ENCODE data around the gene SH2D6.

The SH2D6 gene

DNA sequence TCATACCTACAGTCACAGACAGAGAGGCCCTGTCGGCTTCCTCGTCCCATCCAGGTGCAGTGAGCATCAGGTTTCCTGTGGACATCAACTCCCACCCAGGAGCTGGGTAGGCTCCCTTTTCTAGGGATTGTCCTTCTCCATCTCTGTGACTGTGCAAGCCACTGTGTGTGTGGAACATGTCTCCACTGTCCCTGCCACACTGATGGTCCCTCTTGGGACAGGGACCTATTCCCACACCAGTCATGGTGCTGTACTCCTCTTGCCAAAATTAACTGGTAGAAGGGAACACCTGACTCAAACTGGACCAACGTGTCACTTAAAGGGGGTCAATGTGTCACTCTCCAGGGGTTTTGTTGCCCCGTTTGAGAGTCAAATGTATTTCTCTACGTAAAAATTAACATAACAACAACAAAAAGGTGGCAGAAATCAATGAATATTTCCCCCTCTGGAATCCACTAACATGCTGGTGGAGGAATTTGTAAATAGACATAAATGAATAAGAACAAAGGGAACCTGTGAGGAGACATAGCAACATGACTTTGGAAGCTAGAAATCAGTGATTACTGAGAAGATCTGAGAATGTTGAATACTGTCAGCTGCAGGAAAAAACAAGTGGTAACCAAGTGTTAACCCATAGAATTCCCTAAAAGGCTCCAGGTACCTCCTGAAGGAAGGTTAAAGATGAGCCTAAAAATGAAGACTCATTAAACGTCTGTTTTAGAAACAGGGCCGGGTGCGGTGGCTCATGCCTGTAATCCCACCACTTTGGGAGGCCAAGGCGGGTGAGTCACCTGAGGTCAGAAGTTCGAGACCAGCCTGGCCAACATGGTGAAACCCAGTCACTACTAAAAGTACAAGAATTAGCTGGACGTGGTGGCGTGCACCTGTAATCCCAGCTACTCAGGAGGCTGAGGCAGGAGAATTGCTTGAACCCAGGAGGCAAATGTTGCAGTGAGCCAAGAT, 40.4 kb downstream of the SH2D6 start:
- no peak overlapping the region for H3K27ac ChIP-seq (replicated peaks)
- DNase-seq (ENCODE audit: low read depth in 1 of 2, low spot score in 1 of 2) = no peak
- no peaks in the 10 kb centered on the region for H3K27me3 ChIP-seq (ENCODE audit: insufficient read depth, poor library complexity, severe bottlenecking)
- TF ChIP-seq POLR2AphosphoS5 (IDR thresholded peaks at IDR 0.05; ENCODE audit: low read depth) (no peak), GABPA (IDR thresholded peaks at IDR 0.05; ENCODE audit: low read depth) (no peak), REST (IDR thresholded peaks at IDR 0.05; ENCODE audit: insufficient replicate concordance, low read depth) (no peak), SPI1 (IDR thresholded peaks at IDR 0.05; ENCODE audit: borderline replicate concordance, low read depth) (no peak)
- TF ChIP-seq, protein P1, sequence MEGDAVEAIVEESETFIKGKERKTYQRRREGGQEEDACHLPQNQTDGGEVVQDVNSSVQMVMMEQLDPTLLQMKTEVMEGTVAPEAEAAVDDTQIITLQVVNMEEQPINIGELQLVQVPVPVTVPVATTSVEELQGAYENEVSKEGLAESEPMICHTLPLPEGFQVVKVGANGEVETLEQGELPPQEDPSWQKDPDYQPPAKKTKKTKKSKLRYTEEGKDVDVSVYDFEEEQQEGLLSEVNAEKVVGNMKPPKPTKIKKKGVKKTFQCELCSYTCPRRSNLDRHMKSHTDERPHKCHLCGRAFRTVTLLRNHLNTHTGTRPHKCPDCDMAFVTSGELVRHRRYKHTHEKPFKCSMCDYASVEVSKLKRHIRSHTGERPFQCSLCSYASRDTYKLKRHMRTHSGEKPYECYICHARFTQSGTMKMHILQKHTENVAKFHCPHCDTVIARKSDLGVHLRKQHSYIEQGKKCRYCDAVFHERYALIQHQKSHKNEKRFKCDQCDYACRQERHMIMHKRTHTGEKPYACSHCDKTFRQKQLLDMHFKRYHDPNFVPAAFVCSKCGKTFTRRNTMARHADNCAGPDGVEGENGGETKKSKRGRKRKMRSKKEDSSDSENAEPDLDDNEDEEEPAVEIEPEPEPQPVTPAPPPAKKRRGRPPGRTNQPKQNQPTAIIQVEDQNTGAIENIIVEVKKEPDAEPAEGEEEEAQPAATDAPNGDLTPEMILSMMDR (IDR thresholded peaks at IDR 0.05; ENCODE audit: insufficient read depth, low read length) = no peak
- H3K4me3 ChIP-seq (replicated peaks; ENCODE audit: insufficient read depth, low read length) = no peak overlapping the region

DNA sequence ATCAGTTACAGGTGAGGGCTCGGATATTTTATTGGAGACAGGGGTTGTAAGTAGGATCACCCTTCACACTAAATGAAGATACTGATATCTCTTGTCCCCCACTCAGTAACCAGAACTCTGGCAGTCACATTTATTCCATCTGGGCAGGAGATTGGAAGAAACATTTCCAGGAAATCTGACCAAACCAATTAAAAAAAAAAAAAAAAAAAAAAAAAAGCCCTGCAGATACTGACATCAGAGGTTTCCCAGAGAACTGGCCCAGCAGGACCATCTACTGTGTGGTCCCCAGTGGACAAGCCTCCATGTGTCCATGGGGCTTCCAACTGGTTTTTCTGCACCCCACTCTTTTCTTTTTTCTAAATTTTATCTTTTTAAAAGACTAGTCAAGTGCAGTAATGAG, 41.3 kb downstream of the SH2D6 start:
- no peaks in the 10 kb centered on the region for H3K27me3 ChIP-seq (ENCODE audit: insufficient read depth, poor library complexity, severe bottlenecking)
- no peak overlapping the region for H3K27ac ChIP-seq (replicated peaks)
- no peak overlapping the region for H3K4me3 ChIP-seq (replicated peaks; ENCODE audit: insufficient read depth, low read length)
- no peak for TF ChIP-seq REST (IDR thresholded peaks at IDR 0.05; ENCODE audit: insufficient replicate concordance, low read depth)
- no peak for TF ChIP-seq SPI1 (IDR thresholded peaks at IDR 0.05; ENCODE audit: borderline replicate concordance, low read depth)
- TF ChIP-seq, protein P1 (IDR thresholded peaks at IDR 0.05; ENCODE audit: insufficient read depth, low read length) = no peak
- no peak for TF ChIP-seq GABPA (IDR thresholded peaks at IDR 0.05; ENCODE audit: low read depth)
- no peak for TF ChIP-seq POLR2AphosphoS5 (IDR thresholded peaks at IDR 0.05; ENCODE audit: low read depth)
- no peak for DNase-seq (ENCODE audit: low read depth in 1 of 2, low spot score in 1 of 2)

DNA sequence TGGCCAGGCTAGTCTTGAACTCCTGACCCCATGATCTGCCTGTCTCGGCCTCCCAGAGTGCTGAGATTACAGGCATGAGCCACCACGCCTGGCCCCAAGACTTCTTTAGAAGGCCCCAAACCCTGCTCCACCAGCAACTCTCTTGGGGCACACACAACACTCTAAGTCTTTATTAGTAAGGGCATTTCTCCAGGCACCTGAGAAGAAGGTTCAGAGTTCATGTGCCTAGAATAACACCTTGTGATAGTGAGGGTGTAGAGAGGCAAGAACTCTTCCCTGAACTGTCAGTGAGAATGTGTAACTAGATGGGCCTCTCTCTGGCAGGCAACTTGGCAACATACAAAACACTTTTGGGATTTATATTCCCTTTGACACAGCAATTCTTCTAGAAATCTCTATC, 43.8 kb downstream of the SH2D6 start:
- Histone ChIP-seq H3K27ac (replicated peaks) (no peak overlapping the region), H3K27me3 (ENCODE audit: insufficient read depth, poor library complexity, severe bottlenecking) (no peaks in the 10 kb centered on the region), H3K4me3 (replicated peaks; ENCODE audit: insufficient read depth, low read length) (no peak overlapping the region)
- no peak for DNase-seq (ENCODE audit: low read depth in 1 of 2, low spot score in 1 of 2)
- TF ChIP-seq, protein P1 (IDR thresholded peaks at IDR 0.05; ENCODE audit: insufficient read depth, low read length) = no peak
- no peak for TF ChIP-seq SPI1 (IDR thresholded peaks at IDR 0.05; ENCODE audit: borderline replicate concordance, low read depth)
- no peak for TF ChIP-seq GABPA (IDR thresholded peaks at IDR 0.05; ENCODE audit: low read depth)
- TF ChIP-seq POLR2AphosphoS5 (IDR thresholded peaks at IDR 0.05; ENCODE audit: low read depth) = no peak
- TF ChIP-seq REST (IDR thresholded peaks at IDR 0.05; ENCODE audit: insufficient replicate concordance, low read depth) = no peak
